ENCODE measurements around the gene SBDS. TPM values are rescaled to one million over a fixed set of nuclear protein-coding genes. Genes with fewer than 3 reads are reported as not detected.
"Not testable (repeated sequence)": the region's sequence is repeated elsewhere in the genome, so short reads cannot be mapped to it uniquely, and the experiment has no call there.

The SBDS gene
- total RNA-seq (2014; rRNA removed; shearing (Covaris generic)) (43.2 and 45.6 TPM in 2 replicates), total RNA-seq (2022) (100 and 124 TPM in 2 replicates), Bru-seq, nascent RNA (percentile 92 among the genes with signal in this experiment), BruChase-seq, experiment 1, labeled RNA remaining after a 6-hour chase (percentile 94 among the genes with signal in this experiment), BruChase-seq, experiment 2, labeled RNA remaining after a 2-hour chase (percentile 97 among the genes with signal in this experiment)
- long read RNA-seq, transcript SBDS-201 (5 exons, 1,631 nt) = major isoform, 284 of 310 reads
- long read RNA-seq, partial matches to known transcripts = 12 of 310 reads
- long read RNA-seq, other reads (novel, unspliced or antisense) = 14 of 310 reads

GRCh38 chr7:66995050-66995776 lies at the start of gene SBDS:
TSS of gene SBDS (minus strand) at chr7:66995586. CDS start at chr7:66995417, 169 bp downstream.
- Histone ChIP-seq H3K4me3 (ENCODE audit: low read depth, low read length, poor library complexity, severe bottlenecking) (peak within 1 kb of the TSS; percentile 87), H3K4me1 (ENCODE audit: insufficient read depth, low read length, poor library complexity, severe bottlenecking) (peaks cover 23% of the 10 kb centered on the region), H3K79me2 (ENCODE audit: insufficient read depth, low read depth, low read length) (peaks cover 44% of the 10 kb centered on the region), H3K36me3 (ENCODE audit: insufficient read depth, low read length) (peaks cover 35% of the 10 kb centered on the region), H3K4me2 (ENCODE audit: low read length) (peak within 1 kb of the TSS; percentile 69), H2AFZ (ENCODE audit: low read length) (peak within 1 kb of the TSS; percentile 70), H3K27ac (ENCODE audit: low read depth, low read length, poor library complexity, severe bottlenecking) (peak within 1 kb of the TSS; percentile 76)
- ChIA-PET CTCF (ENCODE audit: unreplicated experiment) (interaction anchor here (0.6 kb wide), 1 partner anchor 73 kb away, joined by 3 read pairs; no protein-coding TSS in a partner anchor), POLR2A (interaction anchor here (3.6 kb wide), 1 partner anchor 150 kb away, joined by 11 read pairs; no protein-coding TSS in a partner anchor)
- H3K9me3 ChIP-seq (ENCODE audit: low read length); H4K20me1 ChIP-seq (ENCODE audit: insufficient read depth, low read length); H3K9me2 ChIP-seq (ENCODE audit: insufficient read depth, low read length); BruUV-seq (replicated peaks): not testable (repeated sequence)
- intact Hi-C loops (cut with micrococcal nuclease; ENCODE audit: unreplicated experiment) = loop anchor here (1.0 to 10.0 kb wide), 7 partner anchors 74 to 880 kb away; partner anchors contain the start of genes CRCP, RABGEF1 and TMEM248
- peak; percentile 99 for DNase-seq (ENCODE audit: low spot score)

- POLR2A ChIA-PET; CTCF ChIA-PET (ENCODE audit: unreplicated experiment); H3K4me2 ChIP-seq (ENCODE audit: low read length); H3K79me2 ChIP-seq (ENCODE audit: insufficient read depth, low read depth, low read length); H3K27ac ChIP-seq (ENCODE audit: low read depth, low read length, poor library complexity, severe bottlenecking); H3K9me3 ChIP-seq (ENCODE audit: low read length); H2AFZ ChIP-seq (ENCODE audit: low read length); H3K4me1 ChIP-seq (ENCODE audit: insufficient read depth, low read length, poor library complexity, severe bottlenecking); H4K20me1 ChIP-seq (ENCODE audit: insufficient read depth, low read length); intact Hi-C loops (cut with micrococcal nuclease; ENCODE audit: unreplicated experiment); BruUV-seq (replicated peaks); H3K4me3 ChIP-seq (ENCODE audit: low read depth, low read length, poor library complexity, severe bottlenecking); H3K9me2 ChIP-seq (ENCODE audit: insufficient read depth, low read length); DNase-seq (ENCODE audit: low spot score): not testable (repeated sequence)
- peaks cover 19% of the 10 kb centered on the region for H3K36me3 ChIP-seq (ENCODE audit: insufficient read depth, low read length)
These were observed 48.2 kb upstream of the SBDS start for GRCh38 chr7:67043559-67043930.

- BruUV-seq (replicated peaks); H3K4me2 ChIP-seq (ENCODE audit: low read length); POLR2A ChIA-PET; intact Hi-C loops (cut with micrococcal nuclease; ENCODE audit: unreplicated experiment); DNase-seq (ENCODE audit: low spot score); H4K20me1 ChIP-seq (ENCODE audit: insufficient read depth, low read length); H2AFZ ChIP-seq (ENCODE audit: low read length); H3K4me1 ChIP-seq (ENCODE audit: insufficient read depth, low read length, poor library complexity, severe bottlenecking); CTCF ChIA-PET (ENCODE audit: unreplicated experiment); H3K79me2 ChIP-seq (ENCODE audit: insufficient read depth, low read depth, low read length); H3K9me2 ChIP-seq (ENCODE audit: insufficient read depth, low read length); H3K27ac ChIP-seq (ENCODE audit: low read depth, low read length, poor library complexity, severe bottlenecking); H3K4me3 ChIP-seq (ENCODE audit: low read depth, low read length, poor library complexity, severe bottlenecking); H3K9me3 ChIP-seq (ENCODE audit: low read length): not testable (repeated sequence)
- peaks cover 19% of the 10 kb centered on the region for H3K36me3 ChIP-seq (ENCODE audit: insufficient read depth, low read length)
These were observed 47.6 kb upstream of the SBDS start for GRCh38 chr7:67042781-67043558.

GRCh38 chr7:67040832-67041231 lies 45.4 kb upstream of the SBDS start:
- H3K27ac ChIP-seq (ENCODE audit: low read depth, low read length, poor library complexity, severe bottlenecking); H3K4me1 ChIP-seq (ENCODE audit: insufficient read depth, low read length, poor library complexity, severe bottlenecking); H3K9me2 ChIP-seq (ENCODE audit: insufficient read depth, low read length); CTCF ChIA-PET (ENCODE audit: unreplicated experiment); intact Hi-C loops (cut with micrococcal nuclease; ENCODE audit: unreplicated experiment); POLR2A ChIA-PET; BruUV-seq (replicated peaks); H4K20me1 ChIP-seq (ENCODE audit: insufficient read depth, low read length); H3K9me3 ChIP-seq (ENCODE audit: low read length); DNase-seq (ENCODE audit: low spot score); H3K79me2 ChIP-seq (ENCODE audit: insufficient read depth, low read depth, low read length); H3K4me2 ChIP-seq (ENCODE audit: low read length); H2AFZ ChIP-seq (ENCODE audit: low read length); H3K4me3 ChIP-seq (ENCODE audit: low read depth, low read length, poor library complexity, severe bottlenecking): not testable (repeated sequence)
- TF ChIP-seq, protein P1, sequence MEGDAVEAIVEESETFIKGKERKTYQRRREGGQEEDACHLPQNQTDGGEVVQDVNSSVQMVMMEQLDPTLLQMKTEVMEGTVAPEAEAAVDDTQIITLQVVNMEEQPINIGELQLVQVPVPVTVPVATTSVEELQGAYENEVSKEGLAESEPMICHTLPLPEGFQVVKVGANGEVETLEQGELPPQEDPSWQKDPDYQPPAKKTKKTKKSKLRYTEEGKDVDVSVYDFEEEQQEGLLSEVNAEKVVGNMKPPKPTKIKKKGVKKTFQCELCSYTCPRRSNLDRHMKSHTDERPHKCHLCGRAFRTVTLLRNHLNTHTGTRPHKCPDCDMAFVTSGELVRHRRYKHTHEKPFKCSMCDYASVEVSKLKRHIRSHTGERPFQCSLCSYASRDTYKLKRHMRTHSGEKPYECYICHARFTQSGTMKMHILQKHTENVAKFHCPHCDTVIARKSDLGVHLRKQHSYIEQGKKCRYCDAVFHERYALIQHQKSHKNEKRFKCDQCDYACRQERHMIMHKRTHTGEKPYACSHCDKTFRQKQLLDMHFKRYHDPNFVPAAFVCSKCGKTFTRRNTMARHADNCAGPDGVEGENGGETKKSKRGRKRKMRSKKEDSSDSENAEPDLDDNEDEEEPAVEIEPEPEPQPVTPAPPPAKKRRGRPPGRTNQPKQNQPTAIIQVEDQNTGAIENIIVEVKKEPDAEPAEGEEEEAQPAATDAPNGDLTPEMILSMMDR (conservative IDR thresholded peaks at IDR 0.05; ENCODE audit: low read length) = peak; percentile 75
- H3K36me3 ChIP-seq (ENCODE audit: insufficient read depth, low read length) = peaks cover 20% of the 10 kb centered on the region

DNA sequence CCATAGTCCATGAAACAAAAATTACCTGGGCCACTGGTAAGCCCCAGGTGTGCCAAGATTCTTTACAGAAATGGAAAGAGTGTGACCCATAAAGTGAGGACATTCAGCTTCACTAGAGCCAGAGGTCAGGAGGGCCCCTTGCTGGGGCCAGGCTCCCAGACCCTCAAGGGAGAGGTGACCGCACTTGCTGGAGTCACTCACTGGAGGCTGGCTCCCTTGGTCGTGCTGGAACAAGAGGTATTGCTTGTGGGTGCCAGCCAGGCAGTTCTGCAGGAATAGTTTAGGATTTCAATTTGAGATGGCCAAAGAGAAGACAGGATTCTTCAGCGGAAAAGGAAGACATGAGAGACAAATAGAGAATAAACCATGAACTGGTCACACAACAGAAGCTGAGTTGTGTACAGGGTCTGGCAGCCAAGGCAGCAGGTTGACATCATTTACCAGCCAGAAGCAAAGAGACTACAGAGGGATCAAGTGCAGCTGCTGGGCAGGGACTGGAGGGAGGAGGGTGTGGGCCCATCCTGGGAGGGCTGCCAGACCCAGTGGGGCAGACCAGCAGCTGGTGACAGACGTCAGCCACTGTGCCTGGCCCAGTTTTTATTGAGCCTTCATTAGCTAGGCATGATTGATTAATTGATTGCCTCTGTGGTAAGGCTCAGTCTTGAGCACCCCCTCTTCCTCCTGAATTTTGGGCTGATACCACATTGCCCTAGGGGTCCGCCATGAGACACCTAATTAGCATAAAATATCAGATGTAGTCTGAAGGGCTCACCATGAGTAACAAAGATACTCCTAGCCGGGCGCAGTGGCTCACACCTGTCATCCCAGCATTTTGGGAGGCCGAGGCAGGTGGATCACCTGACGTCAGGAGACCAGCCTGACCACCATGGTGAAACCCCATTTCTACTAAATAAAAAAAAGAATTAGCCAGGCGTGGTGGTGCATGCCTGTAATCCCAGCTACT lies 41.3 kb upstream of the SBDS start:
- intact Hi-C loops (cut with micrococcal nuclease; ENCODE audit: unreplicated experiment); H3K4me2 ChIP-seq (ENCODE audit: low read length); H3K79me2 ChIP-seq (ENCODE audit: insufficient read depth, low read depth, low read length); CTCF ChIA-PET (ENCODE audit: unreplicated experiment); H3K9me3 ChIP-seq (ENCODE audit: low read length); H3K27ac ChIP-seq (ENCODE audit: low read depth, low read length, poor library complexity, severe bottlenecking); BruUV-seq (replicated peaks); H3K9me2 ChIP-seq (ENCODE audit: insufficient read depth, low read length); H2AFZ ChIP-seq (ENCODE audit: low read length); DNase-seq (ENCODE audit: low spot score); H4K20me1 ChIP-seq (ENCODE audit: insufficient read depth, low read length); H3K4me1 ChIP-seq (ENCODE audit: insufficient read depth, low read length, poor library complexity, severe bottlenecking); POLR2A ChIA-PET; H3K4me3 ChIP-seq (ENCODE audit: low read depth, low read length, poor library complexity, severe bottlenecking): not testable (repeated sequence)
- peaks cover 32% of the 10 kb centered on the region for H3K36me3 ChIP-seq (ENCODE audit: insufficient read depth, low read length)

All from OCI-LY7 (cell line).